ENCODE data around the gene TAS2R50.

TAS2R50 gene

GRCh38 chr12:10943167-10943566, 43.5 kb downstream of the TAS2R50 start:
- DNase-seq = no peak

DNA sequence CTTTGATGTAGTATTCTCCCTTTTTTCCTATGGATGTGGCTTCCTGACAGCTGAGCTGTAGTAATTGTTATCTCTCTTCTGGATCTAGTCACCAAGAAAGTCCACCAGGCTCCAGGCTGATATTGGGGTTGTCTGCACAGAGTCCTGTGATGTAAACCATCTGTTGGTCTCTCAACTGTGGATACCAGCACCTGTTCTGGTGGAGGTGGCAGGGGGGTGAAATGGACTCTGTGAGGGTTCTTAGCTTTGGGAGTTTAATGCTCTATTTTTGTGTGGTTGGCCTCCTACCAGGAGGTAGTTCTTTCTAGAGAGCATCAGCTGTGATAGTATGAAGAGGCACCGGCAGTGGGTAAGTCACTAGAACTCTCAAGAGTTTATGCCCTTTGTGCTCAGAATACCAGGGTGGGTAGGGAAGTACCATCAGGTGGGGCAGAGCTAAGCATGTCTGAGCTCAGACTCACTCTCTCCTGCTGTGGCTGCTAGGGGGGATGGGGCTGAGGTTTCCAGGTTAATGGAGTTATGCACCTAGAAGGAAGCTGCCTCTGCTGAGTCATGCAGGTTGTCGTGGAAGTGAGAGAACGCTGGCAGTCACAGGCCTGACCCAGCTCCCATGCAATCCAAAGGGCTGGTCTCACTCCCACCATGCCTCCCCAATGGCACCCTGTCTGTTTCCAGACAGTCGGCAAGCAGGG, 44.6 kb downstream of the TAS2R50 start:
- DNase-seq = no peak

DNA sequence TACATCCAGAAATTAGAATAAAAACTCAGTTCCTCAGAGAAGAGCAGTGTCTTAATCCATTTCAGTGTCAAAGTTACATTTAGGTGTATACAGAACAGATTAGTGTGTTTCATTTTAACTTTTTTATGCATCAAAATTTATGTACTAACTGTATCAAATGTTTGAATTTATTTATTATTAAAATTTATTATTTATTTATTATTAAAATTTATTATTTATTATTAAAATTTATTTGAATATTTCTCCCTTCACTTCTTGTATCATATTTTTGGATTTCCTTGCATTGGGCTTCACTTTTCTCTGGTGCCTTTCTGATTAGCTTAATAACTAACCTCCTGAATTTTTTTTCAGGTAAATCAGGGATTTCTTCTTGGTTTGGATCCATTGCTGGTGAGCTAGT, 45.3 kb downstream of the TAS2R50 start:
- no peak for DNase-seq

- no peak for DNase-seq
Observed at GRCh38 chr12:10940389-10940788, 46.3 kb downstream of the TAS2R50 start.

- no peak for DNase-seq
Observed at GRCh38 chr12:10939163-10939562, 47.5 kb downstream of the TAS2R50 start, which contains the start of gene TAS2R14. TSS of gene TAS2R14 (minus strand) at chr12:10939263. CDS start at chr12:10939207, 56 bp downstream.

DNA sequence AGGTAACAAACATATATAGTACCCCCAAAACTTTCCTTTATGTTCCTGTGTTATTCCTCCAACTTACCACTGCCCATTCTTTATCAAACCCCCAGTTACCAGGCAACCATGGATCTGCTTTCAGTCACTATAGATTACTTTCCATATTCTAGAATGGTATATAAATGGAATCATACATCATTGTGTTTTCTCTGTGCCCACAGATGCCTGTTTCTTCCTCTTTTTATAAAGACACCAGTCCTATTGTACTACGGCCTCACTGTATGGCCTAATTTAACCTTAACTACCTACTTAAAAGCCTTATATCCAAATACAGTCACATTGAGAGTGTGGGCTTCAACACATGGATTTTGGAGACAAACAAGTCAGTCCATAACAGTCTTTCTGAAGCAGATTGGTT, 50.2 kb downstream of the TAS2R50 start:
- DNase-seq = no peak
